ENCODE measurements around the gene PCBP1. TPM values are rescaled to one million over a fixed set of nuclear protein-coding genes. Genes with fewer than 3 reads are reported as not detected.

Gene PCBP1
- total and polyA plus RNA-seq, 9 of the 15 experiments (the other 6 are each of a cell fraction or from before 2014, with no cell fraction given): 19.2 to 407 (median 78.1) TPM

GRCh38 chr2:70123051-70123828, 36.0 kb downstream of the PCBP1 start (continued):
- TF ChIP-seq LCOR (CRISPR knock-in tag; IDR thresholded peaks at IDR 0.05) (no peak), THRAP3 (IDR thresholded peaks at IDR 0.05; ENCODE audit: borderline replicate concordance) (no peak), STAT6 (CRISPR knock-in tag; IDR thresholded peaks at IDR 0.05) (peak; percentile 49; the same call in 1 of the 2 replicates), EWSR1 (IDR thresholded peaks at IDR 0.05; ENCODE audit: borderline replicate concordance, low read depth, partially characterized antibody) (no peak), MBD2 (IDR thresholded peaks at IDR 0.05; ENCODE audit: borderline replicate concordance, low read depth) (no peak), TAF15 (IDR thresholded peaks at IDR 0.05; ENCODE audit: low read depth, low read length) (no peak), FOXK1 (CRISPR knock-in tag; IDR thresholded peaks at IDR 0.05; ENCODE audit: borderline replicate concordance) (no peak), CHCHD3 (CRISPR knock-in tag; IDR thresholded peaks at IDR 0.05) (no peak), MIER1 (IDR thresholded peaks at IDR 0.05; ENCODE audit: low read depth) (no peak), MECOM (CRISPR knock-in tag; IDR thresholded peaks at IDR 0.05) (peak; percentile 49; the same call in 1 of the 2 replicates), ZBTB34 (CRISPR knock-in tag; IDR thresholded peaks at IDR 0.05) (0 out of 2 replicates have a peak, but pooled peaks have one; percentile 25), ZNF444 (CRISPR knock-in tag; IDR thresholded peaks at IDR 0.05) (no peak), HES1 (IDR thresholded peaks at IDR 0.05; ENCODE audit: low read depth) (no peak), MAZ (CRISPR knock-in tag; conservative IDR thresholded peaks at IDR 0.05 in 1 of 2, IDR thresholded peaks at IDR 0.05 in 1 of 2) (no peak), SNAPC5 (CRISPR knock-in tag; IDR thresholded peaks at IDR 0.05) (no peak), ZEB2 (IDR thresholded peaks at IDR 0.05) (no peak), TCF3 (CRISPR knock-in tag; IDR thresholded peaks at IDR 0.05) (no peak), TSHZ1 (CRISPR knock-in tag; IDR thresholded peaks at IDR 0.05) (no peak), RBM22 (IDR thresholded peaks at IDR 0.05; ENCODE audit: low read depth, low read length, poor library complexity, severe bottlenecking) (no peak), IFI16 (CRISPR knock-in tag; IDR thresholded peaks at IDR 0.05) (peak; percentile 38; the same call in 1 of the 2 replicates)

Measured in K562 (cell line).